ENCODE measurements around the gene DEDD.
"Not testable (repeated sequence)": the region's sequence is repeated elsewhere in the genome, so short reads cannot be mapped to it uniquely, and the experiment has no call there.

The DEDD gene

DNA sequence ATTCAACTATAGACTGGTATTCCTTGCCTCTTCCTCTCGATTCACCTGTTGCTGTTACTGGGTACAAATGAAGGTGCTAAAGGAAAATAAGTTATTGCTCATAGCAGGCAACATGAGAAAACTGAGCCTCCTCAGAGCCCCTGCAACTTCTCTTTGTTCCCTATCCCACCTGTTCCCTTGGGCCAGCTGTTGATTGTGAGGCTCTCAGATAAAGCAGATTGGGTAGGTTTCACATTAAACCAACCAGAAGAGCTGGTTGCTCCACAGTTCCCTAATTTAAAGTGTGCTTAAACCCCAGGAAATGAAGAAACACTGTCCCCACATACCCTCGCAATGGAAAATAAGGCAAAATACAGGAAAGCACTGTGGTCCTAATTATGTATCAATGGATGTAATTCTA, 4.8 kb downstream of the DEDD start:
- no peak for TF ChIP-seq POLR2A (IDR thresholded peaks at IDR 0.05; ENCODE audit: low read depth, low read length)
- no peak for FAIRE-seq
- DNase-seq (ENCODE audit: insufficient read length, low spot score), result no peak

DNA sequence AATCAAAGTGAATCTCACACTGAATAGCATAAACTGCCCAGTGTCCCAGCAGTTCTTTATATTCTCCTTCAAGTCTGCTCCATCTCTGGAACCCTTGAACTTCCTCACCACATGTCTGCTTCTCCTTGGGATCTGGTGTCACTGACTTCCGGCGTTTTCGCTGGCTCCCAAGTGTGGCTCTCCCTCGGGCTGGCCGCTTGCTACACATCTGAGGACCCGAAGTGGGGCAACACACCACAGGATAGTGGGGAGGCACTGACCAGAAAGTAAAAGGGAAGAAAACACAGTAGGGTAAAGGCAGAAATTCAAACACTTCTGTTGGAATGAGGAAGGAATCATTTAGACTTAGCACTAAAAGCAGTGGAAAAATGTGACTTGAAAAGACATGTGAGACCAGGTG, 9.5 kb downstream of the DEDD start:
- DNase-seq (ENCODE audit: insufficient read length, low spot score) (no peak), FAIRE-seq (no peak)
- no peak for TF ChIP-seq POLR2A (IDR thresholded peaks at IDR 0.05; ENCODE audit: low read depth, low read length)

DNA sequence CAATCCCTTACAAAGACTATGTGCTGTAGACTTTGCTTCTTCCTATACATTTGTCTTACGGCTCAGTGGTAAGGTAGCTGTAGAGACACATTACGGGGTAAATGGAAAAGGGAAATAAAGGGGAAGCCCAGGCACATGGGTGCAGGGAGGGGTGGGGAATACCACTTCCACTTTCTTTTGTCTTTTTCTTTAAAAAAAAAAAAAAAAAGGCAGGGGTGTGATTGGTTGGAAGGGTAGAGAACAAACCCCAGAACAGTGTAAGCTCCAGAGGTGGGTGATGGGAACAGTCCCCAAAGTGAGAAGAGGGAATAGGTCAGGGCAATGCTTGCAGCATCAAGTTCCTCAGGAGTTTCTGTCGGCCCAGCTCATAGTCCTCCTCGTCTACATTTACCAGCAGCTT, 10.6 kb downstream of the DEDD start:
- TF ChIP-seq POLR2A (IDR thresholded peaks at IDR 0.05; ENCODE audit: low read depth, low read length), result no peak
- no peak for DNase-seq (ENCODE audit: insufficient read length, low spot score)
- FAIRE-seq, result no peak

DNA sequence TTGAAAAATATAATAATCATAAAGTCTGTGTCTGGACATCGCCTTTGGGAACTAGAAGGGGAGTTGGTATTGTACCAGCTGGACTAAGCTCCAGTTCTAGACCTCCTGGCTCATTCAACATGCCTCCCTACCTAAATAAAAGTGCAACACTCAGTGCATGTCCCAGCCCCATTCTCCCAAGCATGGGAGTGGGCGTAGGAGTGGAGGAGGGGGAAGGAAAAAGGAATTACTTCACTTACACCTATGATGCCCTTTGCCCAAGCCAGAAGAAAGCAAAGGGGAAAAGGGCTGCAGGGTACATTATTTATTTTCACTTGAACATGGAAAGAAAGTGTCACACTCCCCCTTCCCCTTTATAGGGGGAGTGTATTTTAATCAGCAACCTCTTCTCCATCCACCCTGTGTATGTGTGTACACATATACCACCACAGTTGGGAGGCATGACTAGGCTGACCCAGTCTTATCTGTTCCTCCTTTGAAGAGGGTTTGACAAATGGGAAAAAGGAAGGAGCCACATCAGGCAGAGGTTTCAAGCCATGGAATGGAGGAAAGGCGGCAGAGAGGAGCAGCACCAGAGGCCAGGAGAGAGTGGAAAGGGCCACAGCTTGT, 11.3 kb downstream of the DEDD start:
- no peak for DNase-seq (ENCODE audit: insufficient read length, low spot score)
- TF ChIP-seq POLR2A (IDR thresholded peaks at IDR 0.05; ENCODE audit: low read depth, low read length), result no peak
- FAIRE-seq, result no peak

DNA sequence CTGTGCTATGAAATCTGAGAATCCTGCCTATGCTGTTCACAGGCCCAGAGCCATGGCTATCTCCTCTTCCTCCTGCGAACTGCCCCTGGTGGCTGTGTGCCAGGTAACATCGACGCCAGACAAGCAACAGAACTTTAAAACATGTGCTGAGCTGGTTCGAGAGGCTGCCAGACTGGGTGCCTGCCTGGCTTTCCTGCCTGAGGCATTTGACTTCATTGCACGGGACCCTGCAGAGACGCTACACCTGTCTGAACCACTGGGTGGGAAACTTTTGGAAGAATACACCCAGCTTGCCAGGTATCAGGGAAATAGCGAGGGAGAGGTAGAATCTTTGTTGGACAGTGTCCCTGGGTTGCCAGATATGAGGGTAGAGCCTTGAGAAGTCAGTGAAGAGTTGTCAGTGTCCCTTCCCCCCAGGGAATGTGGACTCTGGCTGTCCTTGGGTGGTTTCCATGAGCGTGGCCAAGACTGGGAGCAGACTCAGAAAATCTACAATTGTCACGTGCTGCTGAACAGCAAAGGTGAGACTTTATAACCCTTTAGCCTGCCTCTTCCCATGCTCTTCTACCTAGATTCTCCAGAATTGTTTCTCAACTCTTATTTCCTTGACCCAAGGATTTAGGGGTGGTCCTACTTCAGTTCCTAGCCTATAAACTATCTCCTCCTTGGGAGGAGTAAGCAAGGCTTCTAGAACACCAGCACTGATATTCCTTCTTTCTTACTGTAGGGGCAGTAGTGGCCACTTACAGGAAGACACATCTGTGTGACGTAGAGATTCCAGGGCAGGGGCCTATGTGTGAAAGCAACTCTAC, 13.2 kb downstream of the DEDD start:
- 0 out of 2 replicates have a peak, but pooled peaks have one; percentile 11 for TF ChIP-seq POLR2A (IDR thresholded peaks at IDR 0.05; ENCODE audit: low read depth, low read length)
- DNase-seq (ENCODE audit: insufficient read length, low spot score) (no peak), FAIRE-seq (no peak)

DNA sequence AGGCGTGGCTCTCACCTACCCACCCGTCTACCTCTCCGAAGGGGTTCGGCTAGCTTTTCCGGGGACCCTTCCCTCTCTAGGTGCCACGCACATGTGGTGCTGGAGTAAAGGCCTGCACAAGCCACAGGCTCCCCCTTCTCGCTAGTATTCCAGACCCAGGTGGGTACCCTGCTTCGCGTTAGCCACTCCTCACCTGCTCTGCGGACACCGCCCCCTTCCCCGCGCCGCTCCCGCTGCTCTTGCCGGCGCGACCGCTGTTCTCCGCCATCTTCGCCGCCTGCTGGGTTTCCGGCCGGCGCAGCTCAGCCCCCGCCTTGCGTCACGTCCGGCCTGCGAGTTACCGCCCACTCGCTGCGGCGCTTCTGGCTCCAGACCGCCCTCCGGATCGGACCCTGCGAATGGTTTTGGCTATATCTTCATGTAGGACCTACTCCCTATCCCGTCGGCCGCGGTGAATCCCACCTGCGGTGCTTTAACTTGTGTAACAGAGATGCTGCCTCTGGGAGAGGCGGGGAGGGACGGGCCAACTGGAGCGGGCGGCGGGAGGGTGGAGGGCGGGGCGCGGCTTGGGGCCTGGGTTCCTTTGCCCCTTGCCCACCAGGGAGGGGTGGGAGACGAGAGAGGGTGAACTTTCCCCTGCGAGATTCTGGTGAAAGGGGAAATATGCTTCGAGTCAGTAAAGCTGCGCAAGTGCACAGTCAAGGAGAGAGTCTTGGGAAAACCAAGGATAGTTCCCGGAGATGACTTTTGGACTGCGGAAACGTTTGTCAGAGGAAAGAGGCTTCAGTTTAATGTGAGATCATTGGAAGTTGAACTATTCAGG, 14.5 kb downstream of the DEDD start, which contains the start of the genes NIT1 and PFDN2:
NIT1 (plus strand) TSS at position 347 of the 823 bp plus-strand sequence; CDS start at position 419, 72 bp downstream.
PFDN2 (minus strand) TSS at position 279 of the 823 bp plus-strand sequence; CDS start at position 268, 11 bp downstream.
- DNase-seq (ENCODE audit: insufficient read length, low spot score) (peak; percentile 79), FAIRE-seq (no peak)
- TF ChIP-seq POLR2A (IDR thresholded peaks at IDR 0.05; ENCODE audit: low read depth, low read length), result peak; percentile 95

DNA sequence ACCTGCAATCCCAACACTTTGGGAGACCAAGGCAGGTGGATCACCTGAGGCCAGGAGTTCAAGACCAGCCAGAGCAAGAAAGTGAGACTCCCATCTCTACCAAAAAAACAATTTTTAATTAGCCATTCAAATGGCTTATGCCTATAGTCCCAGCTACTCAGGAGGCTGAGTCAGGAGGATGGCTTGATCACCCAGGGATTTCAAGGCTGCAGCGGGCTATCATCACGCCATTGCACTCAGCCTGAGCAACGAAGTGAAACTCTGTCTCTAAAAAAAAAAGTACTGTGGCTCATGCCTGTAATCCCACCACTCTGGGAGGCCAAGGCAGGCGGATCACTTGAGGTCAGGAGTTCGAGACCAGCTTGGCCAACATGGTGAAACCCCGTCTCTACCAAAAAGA, 16.5 kb downstream of the DEDD start:
- DNase-seq (ENCODE audit: insufficient read length, low spot score); FAIRE-seq: not testable (repeated sequence)

DNA sequence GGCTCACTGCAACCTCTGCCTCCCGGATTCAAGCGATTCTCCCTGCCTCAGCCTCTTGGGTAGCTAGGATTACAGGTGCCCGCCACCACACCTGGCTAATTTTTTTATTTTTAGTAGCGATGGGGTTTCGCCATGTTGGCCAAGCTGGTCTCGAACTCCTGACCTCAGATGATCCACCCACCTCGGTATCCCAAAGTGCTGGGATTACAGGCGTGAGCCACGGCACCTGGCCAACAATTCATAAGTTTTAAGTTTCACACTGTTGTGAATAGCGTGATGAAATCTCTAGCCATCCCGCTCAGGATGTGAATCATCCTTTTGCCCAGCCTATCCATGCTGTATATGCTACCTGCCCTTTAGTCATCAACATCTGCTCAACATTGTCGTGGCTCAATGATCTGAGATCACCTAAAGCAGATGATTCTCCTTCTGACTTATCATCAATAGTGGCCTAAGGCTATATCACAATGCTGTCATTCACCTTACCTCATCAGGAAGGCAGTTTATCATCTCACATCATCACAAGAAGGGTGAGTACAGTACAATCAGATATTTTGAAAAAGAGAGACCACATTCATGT, 17.2 kb downstream of the DEDD start:
- TF ChIP-seq POLR2A (IDR thresholded peaks at IDR 0.05; ENCODE audit: low read depth, low read length), result no peak
- DNase-seq (ENCODE audit: insufficient read length, low spot score), result peak; percentile 62
- FAIRE-seq, result peak; percentile 70

DNA sequence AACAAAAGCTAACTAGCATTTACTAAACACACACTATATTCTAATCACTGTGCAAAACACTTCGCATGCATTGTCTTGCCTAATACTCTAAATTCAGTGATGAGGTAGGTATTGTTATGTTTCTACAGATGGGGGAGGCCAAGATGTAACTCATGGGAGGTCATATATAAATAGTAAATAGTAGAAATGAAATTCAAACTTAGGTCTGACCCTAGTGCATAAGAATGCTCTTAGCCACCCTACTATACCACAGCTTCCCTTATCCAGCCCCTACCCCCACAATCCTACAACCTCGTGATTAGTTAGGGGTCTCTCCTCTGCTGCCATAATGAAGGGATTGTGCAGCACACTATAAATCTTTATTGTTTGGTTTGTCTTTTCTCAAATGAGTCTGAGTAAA, 17.9 kb downstream of the DEDD start:
- FAIRE-seq (no peak), DNase-seq (ENCODE audit: insufficient read length, low spot score) (no peak)
- TF ChIP-seq POLR2A (IDR thresholded peaks at IDR 0.05; ENCODE audit: low read depth, low read length), result no peak

DNA sequence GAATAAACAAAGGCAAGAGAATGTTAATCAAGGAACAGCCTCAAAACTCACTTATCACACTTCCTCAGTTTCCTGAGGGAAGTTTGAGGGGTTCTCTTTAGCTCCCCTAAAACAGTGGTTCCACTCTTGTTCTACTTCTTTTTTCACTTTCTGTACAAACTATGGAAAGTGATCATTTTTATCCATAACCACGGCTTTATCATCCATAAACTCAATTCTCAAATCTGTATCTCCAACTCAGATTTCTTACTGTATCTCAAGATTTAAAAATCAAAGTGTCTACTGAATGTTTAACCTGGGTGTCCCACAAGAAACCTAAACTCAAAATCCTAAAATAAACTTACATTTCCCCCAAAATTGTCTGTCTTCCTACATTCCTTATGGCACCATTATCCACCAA, 18.6 kb downstream of the DEDD start:
- no peak for FAIRE-seq
- no peak for DNase-seq (ENCODE audit: insufficient read length, low spot score)
- no peak for TF ChIP-seq POLR2A (IDR thresholded peaks at IDR 0.05; ENCODE audit: low read depth, low read length)

DNA sequence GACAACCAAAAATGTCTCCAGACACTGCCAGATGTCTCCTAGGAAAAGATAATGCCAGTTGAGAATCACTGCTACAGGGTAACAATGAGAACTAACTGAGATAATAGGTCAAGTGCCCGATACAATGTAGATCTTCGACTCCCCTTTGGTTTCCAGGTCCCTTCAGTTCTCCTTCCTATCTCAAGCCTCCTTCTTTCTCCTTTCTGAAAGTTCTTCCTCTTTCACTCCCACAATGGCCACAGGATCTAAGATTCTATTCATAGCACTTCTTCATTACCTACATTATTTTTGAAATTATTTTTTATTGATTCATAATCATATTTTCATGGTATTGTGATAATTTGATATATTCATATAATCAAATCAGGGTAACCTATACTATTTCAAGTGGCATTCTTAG, 20.9 kb downstream of the DEDD start:
- no peak for TF ChIP-seq POLR2A (IDR thresholded peaks at IDR 0.05; ENCODE audit: low read depth, low read length)
- FAIRE-seq (no peak), DNase-seq (ENCODE audit: insufficient read length, low spot score) (no peak)

DNA sequence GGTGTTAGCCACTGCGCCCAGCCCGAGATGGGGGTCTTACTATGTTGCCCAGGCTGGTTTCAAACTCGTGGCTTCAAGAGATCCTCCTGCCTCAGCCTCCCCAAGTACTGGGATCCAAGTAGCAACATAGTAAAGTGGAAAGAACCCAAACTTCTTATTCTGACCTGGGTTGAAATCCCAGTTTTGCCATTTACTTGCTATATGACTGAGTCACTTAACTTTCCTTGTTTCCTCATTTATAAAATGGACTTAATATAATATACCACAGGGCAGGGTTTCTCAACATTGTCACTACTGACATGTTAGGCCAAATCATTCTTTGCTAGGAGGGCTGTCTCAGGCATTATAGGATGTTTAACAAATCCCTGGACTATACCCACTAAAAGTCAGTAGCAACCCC, 21.4 kb downstream of the DEDD start:
- no peak for TF ChIP-seq POLR2A (IDR thresholded peaks at IDR 0.05; ENCODE audit: low read depth, low read length)
- FAIRE-seq (no peak), DNase-seq (ENCODE audit: insufficient read length, low spot score) (no peak)

DNA sequence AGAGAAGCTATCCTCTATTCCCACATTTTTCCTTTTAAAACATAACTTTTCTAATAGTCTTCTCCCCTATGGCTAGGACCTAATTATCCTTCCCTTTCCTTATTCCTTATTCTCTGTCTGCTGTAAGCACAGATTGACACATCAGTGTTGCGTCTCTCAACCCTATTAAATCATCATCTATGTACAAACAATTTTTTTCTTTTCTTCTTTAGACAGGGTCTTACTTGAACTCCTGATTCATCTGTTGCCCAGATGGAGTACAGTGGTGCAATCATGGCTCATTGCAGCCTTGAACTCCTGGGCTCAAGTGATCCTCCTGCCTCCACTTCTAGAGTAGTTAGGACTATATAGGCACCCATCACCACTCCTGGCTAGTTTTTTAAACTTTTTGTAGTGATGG, 26.0 kb downstream of the DEDD start:
- FAIRE-seq (no peak), DNase-seq (ENCODE audit: insufficient read length, low spot score) (no peak)
- TF ChIP-seq POLR2A (IDR thresholded peaks at IDR 0.05; ENCODE audit: low read depth, low read length), result no peak

DNA sequence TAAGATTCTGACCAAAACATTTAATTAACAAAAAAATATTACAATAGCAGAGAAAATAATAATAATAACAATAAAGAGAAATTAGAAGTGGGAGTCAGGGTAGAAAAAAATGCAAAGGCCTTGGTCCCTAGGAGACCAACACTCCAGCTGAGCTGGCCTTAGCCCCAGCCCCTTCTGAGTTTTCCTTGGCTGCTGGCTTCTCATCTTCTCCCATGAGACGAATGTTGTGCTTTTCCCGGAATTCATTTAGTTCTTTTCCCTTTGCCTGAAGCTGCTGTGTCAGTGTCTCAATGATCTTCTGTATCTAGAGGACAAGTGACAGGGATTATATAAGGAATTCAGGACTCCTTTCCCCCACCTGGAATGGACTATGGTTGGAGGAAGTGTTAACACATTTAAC, 31.9 kb downstream of the DEDD start:
- DNase-seq (ENCODE audit: insufficient read length, low spot score) (no peak), FAIRE-seq (no peak)
- TF ChIP-seq POLR2A (IDR thresholded peaks at IDR 0.05; ENCODE audit: low read depth, low read length), result no peak

All from H54 (cell line).